Spleen (tissue), 7 donors: Measurements from ENCODE around the gene TMEM138.

Experiments used
- CTCF ChIP-seq, 11 experiments: fragments of 200-600 bp in 7 of 11; fragments of 450-650 bp in 4 of 11; sonication (generic) in 4 of 11; IDR thresholded peaks in 8 of 11; conservative IDR thresholded peaks in 3 of 11; 1 replicate in 7 of 11; 2 replicates in 4 of 11; pipeline versions ENCODE4 v1.4.0 to v1.8.0; 2016 to 2021; ENCODE audit warnings: antibody characterized with exemption in 11 of 11, inconsistent platforms in 4 of 11, mild to moderate bottlenecking in 1 of 11
- POLR2AphosphoS5 ChIP-seq, 3 donors: sonication (generic); formaldehyde crosslinking; IDR thresholded peaks; one replicate each; pipeline ENCODE4 v1.5.1; 2017; ENCODE audit warnings: antibody characterized with exemption in 3 of 3
- donor health status: DM: no; HTN: no; CAD: no; lungs with moderate emphysema.
- donor health status: DM: no; HTN: no; CAD: no.
- donor health status: DM: no; HTN: no; CAD: no.

DNA sequence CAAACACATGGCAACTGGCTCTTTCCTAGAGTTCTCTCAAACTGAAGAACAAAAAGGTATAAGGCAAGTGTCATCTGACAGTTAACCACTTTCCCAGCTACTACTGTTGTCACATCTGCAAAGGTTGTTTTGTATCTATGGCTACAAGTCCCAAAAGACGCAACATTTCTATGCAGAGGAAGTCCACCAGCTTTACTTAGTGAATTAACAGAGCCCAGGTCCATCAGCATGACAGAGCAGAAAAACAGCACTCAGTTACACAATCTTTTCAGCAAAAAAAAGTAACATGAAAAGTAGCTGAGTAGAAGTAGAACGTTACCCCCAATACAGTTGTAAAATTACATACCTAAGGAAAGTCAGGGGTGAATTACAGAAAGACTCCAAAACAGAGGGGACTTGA, 55.5 kb downstream of the TMEM138 start:
- TF ChIP-seq CTCF (IDR thresholded peaks at IDR 0.05 in 8 of 11, conservative IDR thresholded peaks at IDR 0.05 in 3 of 11) (no peak), POLR2AphosphoS5 (IDR thresholded peaks at IDR 0.05) (peak in 1 of 3 donors; percentile 14)
